GM19372 (cell line): ENCODE data around the gene CCER1.

ENCODE experiments used
- ATAC-seq: cut with Tn5 transposase; IDR thresholded peaks from one replicate; pipeline ENCODE4 v1.9.1; 2021; ENCODE audit warnings: mild to moderate bottlenecking, low read depth, moderate library complexity; ENCODE audit not compliant: unreplicated experiment

Gene CCER1

GRCh38 chr12:90969851-90970250 lies 14.9 kb upstream of the CCER1 start:
- no peak for ATAC-seq

GRCh38 chr12:90969346-90969745 lies 14.4 kb upstream of the CCER1 start:
- ATAC-seq = no peak

GRCh38 chr12:90965204-90965603 lies 10.2 kb upstream of the CCER1 start:
- ATAC-seq = no peak

GRCh38 chr12:90964616-90965015 lies 9.6 kb upstream of the CCER1 start:
- ATAC-seq = no peak

- no peak for ATAC-seq
Observed at GRCh38 chr12:90963946-90964345, 9.0 kb upstream of the CCER1 start.

GRCh38 chr12:90961154-90961553 lies 6.2 kb upstream of the CCER1 start:
- ATAC-seq = no peak

GRCh38 chr12:90959538-90960139 lies 4.7 kb upstream of the CCER1 start:
- no peak for ATAC-seq

- no peak for ATAC-seq
Observed at GRCh38 chr12:90959032-90959431, 4.1 kb upstream of the CCER1 start.

GRCh38 chr12:90958347-90958746 lies 3.4 kb upstream of the CCER1 start:
- no peak for ATAC-seq

- ATAC-seq = no peak
Observed at GRCh38 chr12:90954428-90954827, 548 bp downstream of the CCER1 start.

- ATAC-seq = no peak
Observed at GRCh38 chr12:90953956-90954421, 987 bp downstream of the CCER1 start.

- no peak for ATAC-seq
Observed at GRCh38 chr12:90951432-90952105, 3.4 kb downstream of the CCER1 start.

GRCh38 chr12:90947869-90948268 lies 7.1 kb downstream of the CCER1 start:
- ATAC-seq = no peak

GRCh38 chr12:90945070-90945649 lies 9.8 kb downstream of the CCER1 start:
- peak; percentile 90 for ATAC-seq

GRCh38 chr12:90943255-90943654 lies 11.7 kb downstream of the CCER1 start:
- no peak for ATAC-seq

GRCh38 chr12:90940872-90941499 lies 14.0 kb downstream of the CCER1 start:
- peak; percentile 53 for ATAC-seq

GRCh38 chr12:90939382-90939781 lies 15.6 kb downstream of the CCER1 start:
- ATAC-seq = no peak

- no peak for ATAC-seq
Observed at GRCh38 chr12:90938451-90938850, 16.5 kb downstream of the CCER1 start.

- ATAC-seq = no peak
Observed at GRCh38 chr12:90937651-90938050, 17.3 kb downstream of the CCER1 start.

- ATAC-seq = no peak
Observed at GRCh38 chr12:90936230-90937005, 18.6 kb downstream of the CCER1 start.

- ATAC-seq = no peak
Observed at GRCh38 chr12:90925562-90925961, 29.4 kb downstream of the CCER1 start.
